K562 (cell line): ENCODE data around the gene SLC16A10. TPM values are rescaled to one million over a fixed set of nuclear protein-coding genes. Genes with fewer than 3 reads are reported as not detected.
"Not testable (repeated sequence)": the region's sequence is repeated elsewhere in the genome, so short reads cannot be mapped to it uniquely, and the experiment has no call there.

Experiments used
- ATAC-seq: fragments of 200-7000 bp; cut with Tn5 transposase; 3 replicates; pipeline ENCODE4 v1.9.1; 2020; ENCODE audit warnings: moderate library complexity
- BruUV-seq: library from RNA; stranded (reverse); fragments of 400-500 nt; replicated peaks from 2 replicates; lab custom pipeline; 2021; lab: Mats Ljungman, UMichigan
- CTCF ChIA-PET: fragments of 300-600 bp; formaldehyde crosslinking; extraction: SDS; loops from one replicate; lab custom pipeline; 2021; ENCODE audit warnings: low intra/inter-chr PET ratio; lab: Yijun Ruan, JAX
- POLR2A ChIA-PET: fragments of 300-600, 350-650 bp; sonication (Branson Sonifier 250); formaldehyde crosslinking; extraction: SDS; loops from one replicate; lab custom pipeline; 2021; ENCODE audit warnings: antibody characterized with exemption, inconsistent platforms; lab: Yijun Ruan, JAX
- DNase-seq, 4 experiments: peaks; one replicate each; pipeline versions ENCODE4 v3.0.0 to v3.0.0-alpha.2; 2011 to 2018; ENCODE audit warnings: low spot score in 3 of 4, mixed read lengths in 3 of 4; ENCODE audit errors: extremely low read depth in 1 of 4
- FAIRE-seq: peaks from 2 replicates; lab custom pipeline; 2011; peaks lifted over from hg19 to GRCh38; lab: Jason Lieb, UNC
- H2AFZ ChIP-seq: 2 replicates; pipeline ENCODE4 v1.6.0; 2011; ENCODE audit warnings: low read depth, low read length, control low read depth, inconsistent platforms
- H3K27ac ChIP-seq: fragments of 200-600 bp; 3 replicates; pipeline ENCODE4 v1.8.0; 2011; ENCODE audit warnings: low read depth, mild to moderate bottlenecking, control low read depth, inconsistent platforms, low read length, moderate library complexity, mixed read lengths; ENCODE audit errors: extremely low read depth
- H3K27me3 ChIP-seq, 2 experiments: fragments of 300-600 bp in 1 of 2; 2 replicates in 1 of 2; 3 replicates in 1 of 2; pipeline versions ENCODE4 v1.6.0 to v1.8.0; 2011; ENCODE audit warnings: inconsistent platforms in 2 of 2, low read length in 2 of 2, mild to moderate bottlenecking in 1 of 2, mixed read lengths in 1 of 2, moderate library complexity in 1 of 2; ENCODE audit not compliant: control insufficient read depth in 2 of 2, insufficient read depth in 2 of 2
- H3K36me3 ChIP-seq: fragments of 300-600 bp; 3 replicates; pipeline ENCODE4 v1.8.0; 2011; ENCODE audit warnings: mild to moderate bottlenecking, low read length, inconsistent platforms; ENCODE audit not compliant: control insufficient read depth, insufficient read depth
- H3K4me1 ChIP-seq, 2 experiments: fragments of 200-600 bp in 1 of 2; replicated peaks in 1 of 2; 2 replicates in 1 of 2; 3 replicates in 1 of 2; pipeline versions ENCODE4 v1.5.1 to v1.8.0; 2011; ENCODE audit warnings: inconsistent platforms in 2 of 2, low read length in 2 of 2, mild to moderate bottlenecking in 1 of 2, mixed read lengths in 1 of 2, moderate library complexity in 1 of 2; ENCODE audit not compliant: control insufficient read depth in 2 of 2, insufficient read depth in 2 of 2
- H3K4me2 ChIP-seq: 2 replicates; pipeline ENCODE4 v1.6.1; 2011; ENCODE audit warnings: low read length, control low read depth, inconsistent platforms, mixed read lengths; ENCODE audit not compliant: insufficient read depth
- H3K4me3 ChIP-seq: fragments of 200-600 bp; sonication (generic), shearing (Covaris generic); 2 replicates; pipeline ENCODE4 v1.5.1; 2016; ENCODE audit warnings: control low read depth, inconsistent platforms
- H3K79me2 ChIP-seq: fragments of 200-600 bp; 3 replicates; pipeline ENCODE4 v1.8.0; 2011; ENCODE audit warnings: low read length, inconsistent platforms; ENCODE audit not compliant: control insufficient read depth, insufficient read depth
- H3K9ac ChIP-seq, 2 experiments: 2 replicates each; pipeline versions ENCODE4 v1.6.0 to v1.6.1; 2011; ENCODE audit warnings: low read depth in 2 of 2, low read length in 2 of 2, control low read depth in 1 of 2, inconsistent platforms in 1 of 2, mild to moderate bottlenecking in 1 of 2, mixed read lengths in 1 of 2; ENCODE audit not compliant: insufficient read depth in 1 of 2
- H3K9me1 ChIP-seq: one replicate; pipeline ENCODE4 v1.6.0; 2011; ENCODE audit warnings: inconsistent platforms, mild to moderate bottlenecking, low read length, moderate library complexity; ENCODE audit not compliant: control insufficient read depth, insufficient read depth
- H3K9me3 ChIP-seq: replicated peaks from 2 replicates; pipeline ENCODE4 v1.5.1; 2011; ENCODE audit warnings: low read depth, low read length, inconsistent platforms; ENCODE audit not compliant: control insufficient read depth, insufficient read depth
- H4K20me1 ChIP-seq: replicated peaks from 2 replicates; pipeline ENCODE4 v1.6.1; 2011; ENCODE audit warnings: low read length, inconsistent platforms, mixed read lengths; ENCODE audit not compliant: control insufficient read depth, insufficient read depth
- MLLT1 ChIP-seq, 2 experiments: fragments of 450-650 bp; IDR thresholded peaks; 2 replicates each; pipeline ENCODE4 v1.6.1; 2016
- THRA ChIP-seq: fragments of 450-650 bp; IDR thresholded peaks from 2 replicates; pipeline ENCODE4 v1.6.1; 2017; ENCODE audit warnings: mild to moderate bottlenecking, moderate library complexity
- U2AF2 ChIP-seq: fragments of 200-400 bp; formaldehyde crosslinking; optimal IDR thresholded peaks from 2 replicates; pipeline ENCODE3; 2017; ENCODE audit warnings: low read depth, mild to moderate bottlenecking, low read length
- ZBTB12 ChIP-seq: fragments of 250-450 bp; sonication (Bioruptor Pico); IDR thresholded peaks from 2 replicates; pipeline ENCODE4 v1.4.0; 2020
- ZNF431 ChIP-seq: sonication (generic); formaldehyde crosslinking; IDR thresholded peaks from 2 replicates; pipeline ENCODE4 v1.8.0; 2022; ENCODE audit warnings: mild to moderate bottlenecking, missing genetic modification reagents
- ZNF639 ChIP-seq, 2 experiments: fragments of 200-800 bp in 1 of 2; sonication (Bioruptor generic) in 1 of 2; sonication (generic) in 1 of 2; formaldehyde crosslinking in 1 of 2; IDR thresholded peaks in 1 of 2; conservative IDR thresholded peaks in 1 of 2; 2 replicates each; pipeline versions ENCODE4 v1.5.0 to v1.6.1; 2016 to 2020; ENCODE audit warnings: missing compliant biosample characterization in 1 of 2, missing genetic modification characterization in 1 of 2, missing genetic modification reagents in 1 of 2
- WGBS: fragments of 100-300 bp; shearing (Covaris generic); methylation state at CpG from one replicate; pipeline ENCODE4 v1.1.6; 2016; ENCODE audit warnings: low coverage, mixed read lengths; ENCODE audit not compliant: insufficient coverage; ENCODE audit errors: missing lambda C conversion rate; 5-methylcytosine and 5-hydroxymethylcytosine counted together
- in situ Hi-C: fragments of 300-500 bp; cut with MboI; formaldehyde crosslinking; loops from 4 replicates; pipeline ENCODE4 v1.15.0; 2018; ENCODE audit warnings: inconsistent platforms, mixed read lengths
- intact Hi-C: fragments of 100-400 bp; cut with micrococcal nuclease; formaldehyde crosslinking; loops from 2 replicates; pipeline ENCODE4 v1.14.2; 2022
- polyA plus RNA-seq, 8 experiments: library from polyadenylated mRNA; depleted of rRNA in 4 of 8; stranded (reverse) in 5 of 8; unstranded in 3 of 8; fragments of >200 nt; fragmentation: Nextera tagmentation in 2 of 8; fragmentation: Illumina TruSeq in 1 of 8; extraction: Ambion mirVana in 2 of 8; extraction: Trizol in 1 of 8; gene quantifications; 2 replicates each; pipeline versions ENCODE4 v1.2.1 to v1.2.3, GENCODE V29; 2011 to 2014; ENCODE audit warnings: inconsistent platforms in 1 of 8, missing spikeins in 1 of 8
- total RNA-seq, 7 experiments: library from RNA; depleted of rRNA in 6 of 7; stranded (reverse); fragments of >200 nt in 6 of 7; fragmentation: Illumina TruSeq in 2 of 7; extraction: Trizol in 2 of 7; gene quantifications; 2 replicates each; pipeline versions ENCODE4 v1.2.1 to v1.2.3, GENCODE V29; 2011 to 2021; ENCODE audit warnings: low replicate concordance in 1 of 7

Gene SLC16A10
- total and polyA plus RNA-seq, 9 of the 15 experiments (the other 6 are each of a cell fraction or from before 2014, with no cell fraction given), result 0.02 to 0.54 (median 0.24) TPM; not detected in 4

GRCh38 chr6:111095488-111095887 lies 8.2 kb downstream of the SLC16A10 start:
- H3K4me2 ChIP-seq, BruUV-seq, H3K4me1 ChIP-seq, FAIRE-seq, H3K4me3 ChIP-seq, DNase-seq, H3K36me3 ChIP-seq, H3K27ac ChIP-seq, H3K9me1 ChIP-seq, H4K20me1 ChIP-seq, CTCF ChIA-PET, H3K9ac ChIP-seq, H2AFZ ChIP-seq, in situ Hi-C loops, POLR2A ChIA-PET, ATAC-seq, H3K9me3 ChIP-seq, H3K79me2 ChIP-seq, intact Hi-C loops: not testable (repeated sequence)
- peaks cover 7 to 34% of the 10 kb centered on the region in 2 experiments; a peak in 4 of 5 replicates for H3K27me3 ChIP-seq
- 0 out of 2 replicates have a peak, but pooled peaks have one; percentile 19 for TF ChIP-seq ZNF431
- WGBS, result 4% methylated on average over 1 of the region's 1 CpG

- H3K79me2 ChIP-seq, result no peaks in the 10 kb centered on the region
- no peak for DNase-seq
- H4K20me1 ChIP-seq, result no peaks in the 10 kb centered on the region
- H2AFZ ChIP-seq, result no peak overlapping the region
- H3K27ac ChIP-seq, result no peak overlapping the region
- 0 out of 2 replicates have a peak, but pooled peaks cover 2% of the 10 kb centered on the region for H3K9me3 ChIP-seq
- H3K9ac ChIP-seq, result no peak overlapping the region
- CTCF ChIA-PET, result no interaction called here
- no peak overlapping the region for H3K4me2 ChIP-seq
- peaks cover 7 to 34% of the 10 kb centered on the region in 2 experiments; a peak in 3 of 5 replicates for H3K27me3 ChIP-seq
- no peak for FAIRE-seq
- in situ Hi-C loops (no loop called here), intact Hi-C loops (no loop called here)
- H3K36me3 ChIP-seq, result no peaks in the 10 kb centered on the region
- no TSS peak for BruUV-seq
- POLR2A ChIA-PET, result no interaction called here
- H3K9me1 ChIP-seq, result no peaks in the 10 kb centered on the region
- H3K4me3 ChIP-seq, result no peak overlapping the region
- 0% methylated on average over 3 of the region's 3 CpGs for WGBS
- ATAC-seq, result no peak
- TF ChIP-seq ZBTB12 (no peak), ZNF639 (CRISPR knock-in tag; conservative IDR thresholded peaks at IDR 0.05 in 1 of 2, IDR thresholded peaks at IDR 0.05 in 1 of 2) (no peak), THRA (no peak), U2AF2 (no peak), MLLT1 (IDR thresholded peaks at IDR 0.05) (no peak)
- no peaks in the 10 kb centered on the region for H3K4me1 ChIP-seq
These were observed 8.9 kb downstream of the SLC16A10 start for GRCh38 chr6:111096246-111096645.
